Measurements from ENCODE around the gene ZNF317. TPM values are rescaled to one million over a fixed set of nuclear protein-coding genes. Genes with fewer than 3 reads are reported as not detected.

The ZNF317 gene
- total and polyA plus RNA-seq, 9 of the 15 experiments (the other 6 are each of a cell fraction or from before 2014, with no cell fraction given) = 17.3 to 43.2 (median 34.8) TPM

DNA sequence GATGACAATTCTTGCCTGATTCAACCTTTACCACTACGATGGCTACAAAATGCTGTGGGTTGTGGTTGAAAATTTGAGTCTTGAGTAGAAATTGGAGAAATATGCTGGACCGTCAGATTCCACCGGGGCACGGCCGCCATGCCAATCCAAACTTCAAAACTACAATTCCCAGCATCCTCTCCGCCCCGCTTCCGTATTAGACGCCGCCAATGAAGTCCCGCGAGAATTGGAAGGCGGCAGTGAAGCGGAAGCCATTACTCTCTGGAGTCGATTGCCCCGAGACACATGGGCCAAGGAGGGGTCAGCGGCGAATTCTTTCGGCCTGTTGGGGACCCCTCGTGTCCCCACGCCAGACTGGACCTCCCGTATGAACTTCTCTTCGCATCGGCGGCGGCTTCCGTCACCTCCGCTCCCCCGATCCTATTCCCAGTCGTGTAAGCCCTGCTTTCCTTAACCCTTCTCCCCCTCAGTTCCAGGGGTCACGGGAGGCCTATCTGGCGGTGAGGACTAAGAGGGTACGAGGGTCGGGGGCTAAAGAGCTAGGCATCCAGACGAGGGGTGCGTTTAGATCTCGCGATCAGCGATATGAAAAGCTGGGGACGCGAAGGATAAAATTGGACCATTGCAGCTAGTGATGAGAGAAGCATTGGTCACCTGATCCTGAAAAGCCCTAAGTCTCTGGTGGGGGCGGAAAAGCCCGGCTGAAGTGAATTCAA, at the start of gene ZNF317 (continued):
- TF ChIP-seq POLR2G (IDR thresholded peaks at IDR 0.05; ENCODE audit: low read depth, low read length) = peak; percentile 92
- peak; percentile 95 for TF ChIP-seq POLR2A (conservative IDR thresholded peaks at IDR 0.05)
- TF ChIP-seq, protein P1, sequence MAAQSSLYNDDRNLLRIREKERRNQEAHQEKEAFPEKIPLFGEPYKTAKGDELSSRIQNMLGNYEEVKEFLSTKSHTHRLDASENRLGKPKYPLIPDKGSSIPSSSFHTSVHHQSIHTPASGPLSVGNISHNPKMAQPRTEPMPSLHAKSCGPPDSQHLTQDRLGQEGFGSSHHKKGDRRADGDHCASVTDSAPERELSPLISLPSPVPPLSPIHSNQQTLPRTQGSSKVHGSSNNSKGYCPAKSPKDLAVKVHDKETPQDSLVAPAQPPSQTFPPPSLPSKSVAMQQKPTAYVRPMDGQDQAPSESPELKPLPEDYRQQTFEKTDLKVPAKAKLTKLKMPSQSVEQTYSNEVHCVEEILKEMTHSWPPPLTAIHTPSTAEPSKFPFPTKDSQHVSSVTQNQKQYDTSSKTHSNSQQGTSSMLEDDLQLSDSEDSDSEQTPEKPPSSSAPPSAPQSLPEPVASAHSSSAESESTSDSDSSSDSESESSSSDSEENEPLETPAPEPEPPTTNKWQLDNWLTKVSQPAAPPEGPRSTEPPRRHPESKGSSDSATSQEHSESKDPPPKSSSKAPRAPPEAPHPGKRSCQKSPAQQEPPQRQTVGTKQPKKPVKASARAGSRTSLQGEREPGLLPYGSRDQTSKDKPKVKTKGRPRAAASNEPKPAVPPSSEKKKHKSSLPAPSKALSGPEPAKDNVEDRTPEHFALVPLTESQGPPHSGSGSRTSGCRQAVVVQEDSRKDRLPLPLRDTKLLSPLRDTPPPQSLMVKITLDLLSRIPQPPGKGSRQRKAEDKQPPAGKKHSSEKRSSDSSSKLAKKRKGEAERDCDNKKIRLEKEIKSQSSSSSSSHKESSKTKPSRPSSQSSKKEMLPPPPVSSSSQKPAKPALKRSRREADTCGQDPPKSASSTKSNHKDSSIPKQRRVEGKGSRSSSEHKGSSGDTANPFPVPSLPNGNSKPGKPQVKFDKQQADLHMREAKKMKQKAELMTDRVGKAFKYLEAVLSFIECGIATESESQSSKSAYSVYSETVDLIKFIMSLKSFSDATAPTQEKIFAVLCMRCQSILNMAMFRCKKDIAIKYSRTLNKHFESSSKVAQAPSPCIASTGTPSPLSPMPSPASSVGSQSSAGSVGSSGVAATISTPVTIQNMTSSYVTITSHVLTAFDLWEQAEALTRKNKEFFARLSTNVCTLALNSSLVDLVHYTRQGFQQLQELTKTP (IDR thresholded peaks at IDR 0.05; ENCODE audit: low read depth in 1 of 2, partially characterized antibody in 2 of 2) = peak in 1 of 2 experiments; percentile 82
- no peak for TF ChIP-seq LCOR (CRISPR knock-in tag; IDR thresholded peaks at IDR 0.05)
- TF ChIP-seq MAZ (CRISPR knock-in tag; conservative IDR thresholded peaks at IDR 0.05 in 1 of 2, IDR thresholded peaks at IDR 0.05 in 1 of 2) = peak; percentile 37 to 72; a peak in 3 of 4 replicates
- TF ChIP-seq ZNF766 (CRISPR knock-in tag; conservative IDR thresholded peaks at IDR 0.05) = peak; percentile 53; the same call in 1 of the 2 replicates
- TF ChIP-seq MXI1 (IDR thresholded peaks at IDR 0.05; ENCODE audit: low read depth, low read length) = peak; percentile 66
- TF ChIP-seq, protein P2, sequence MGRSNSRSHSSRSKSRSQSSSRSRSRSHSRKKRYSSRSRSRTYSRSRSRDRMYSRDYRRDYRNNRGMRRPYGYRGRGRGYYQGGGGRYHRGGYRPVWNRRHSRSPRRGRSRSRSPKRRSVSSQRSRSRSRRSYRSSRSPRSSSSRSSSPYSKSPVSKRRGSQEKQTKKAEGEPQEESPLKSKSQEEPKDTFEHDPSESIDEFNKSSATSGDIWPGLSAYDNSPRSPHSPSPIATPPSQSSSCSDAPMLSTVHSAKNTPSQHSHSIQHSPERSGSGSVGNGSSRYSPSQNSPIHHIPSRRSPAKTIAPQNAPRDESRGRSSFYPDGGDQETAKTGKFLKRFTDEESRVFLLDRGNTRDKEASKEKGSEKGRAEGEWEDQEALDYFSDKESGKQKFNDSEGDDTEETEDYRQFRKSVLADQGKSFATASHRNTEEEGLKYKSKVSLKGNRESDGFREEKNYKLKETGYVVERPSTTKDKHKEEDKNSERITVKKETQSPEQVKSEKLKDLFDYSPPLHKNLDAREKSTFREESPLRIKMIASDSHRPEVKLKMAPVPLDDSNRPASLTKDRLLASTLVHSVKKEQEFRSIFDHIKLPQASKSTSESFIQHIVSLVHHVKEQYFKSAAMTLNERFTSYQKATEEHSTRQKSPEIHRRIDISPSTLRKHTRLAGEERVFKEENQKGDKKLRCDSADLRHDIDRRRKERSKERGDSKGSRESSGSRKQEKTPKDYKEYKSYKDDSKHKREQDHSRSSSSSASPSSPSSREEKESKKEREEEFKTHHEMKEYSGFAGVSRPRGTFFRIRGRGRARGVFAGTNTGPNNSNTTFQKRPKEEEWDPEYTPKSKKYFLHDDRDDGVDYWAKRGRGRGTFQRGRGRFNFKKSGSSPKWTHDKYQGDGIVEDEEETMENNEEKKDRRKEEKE (IDR thresholded peaks at IDR 0.05; ENCODE audit: borderline replicate concordance in 1 of 2, control insufficient read depth in 1 of 2, low read depth in 2 of 2, low read length in 1 of 2) = no peak
- TF ChIP-seq NFIC (IDR thresholded peaks at IDR 0.05) = peak; percentile 15; the same call in 1 of the 2 replicates
- TF ChIP-seq ZNF57 (CRISPR knock-in tag; IDR thresholded peaks at IDR 0.05) = no peak
- peak; percentile 95 for TF ChIP-seq EP400 (IDR thresholded peaks at IDR 0.05)
- TF ChIP-seq NCOA2 (IDR thresholded peaks at IDR 0.05; ENCODE audit: partially characterized antibody in 2 of 2) = no peak
- no peak for TF ChIP-seq ZNF668 (CRISPR knock-in tag; IDR thresholded peaks at IDR 0.05)
- peak; percentile 78 to 97 (median 94) for TF ChIP-seq YY1 (IDR thresholded peaks at IDR 0.05; ENCODE audit: borderline replicate concordance in 1 of 3, control insufficient read depth in 1 of 3, extremely low read depth in 1 of 3, insufficient read depth in 3 of 3, insufficient read length in 1 of 3, insufficient replicate concordance in 2 of 3, low read depth in 1 of 3, low read length in 2 of 3)
- TF ChIP-seq SMAD2 (IDR thresholded peaks at IDR 0.05; ENCODE audit: low read depth, low read length) = no peak
- TF ChIP-seq KAT8 (IDR thresholded peaks at IDR 0.05; ENCODE audit: low read depth) = 0 out of 2 replicates have a peak, but pooled peaks have one; percentile 54
- TF ChIP-seq GTF2E2 (tag; IDR thresholded peaks at IDR 0.05) = peak; percentile 68; the same call in 1 of the 2 replicates
